GM23338 (cell line): ENCODE results near the gene ENTPD1. TPM values are rescaled to one million over a fixed set of nuclear protein-coding genes. Genes with fewer than 3 reads are reported as not detected.

Experiments used
- ATAC-seq: fragments of 200-7000 bp; cut with Tn5 transposase; 3 replicates; pipeline ENCODE4 v1.9.1; 2020
- DNase-seq: peaks from one replicate; pipeline ENCODE4 v3.0.0-alpha.2; 2015; ENCODE audit warnings: low spot score
- H2AFZ ChIP-seq: fragments of 200-600 bp; sonication (generic); 2 replicates; pipeline ENCODE4 v1.8.0; 2016; ENCODE audit warnings: antibody characterized with exemption, mild to moderate bottlenecking, moderate library complexity
- H3F3A ChIP-seq: fragments of 200-600 bp; sonication (generic); replicated peaks from 2 replicates; pipeline ENCODE4 v1.8.0; 2017; ENCODE audit warnings: antibody characterized with exemption, mixed run types, low read depth
- H3K27ac ChIP-seq: fragments of 200-600 bp; sonication (generic); 2 replicates; pipeline ENCODE4 v1.6.1; 2016; ENCODE audit warnings: low read depth
- H3K27me3 ChIP-seq: fragments of 200-600 bp; sonication (generic); 2 replicates; pipeline ENCODE4 v1.8.0; 2016; ENCODE audit warnings: mild to moderate bottlenecking, mixed run types, moderate library complexity; ENCODE audit not compliant: insufficient read depth
- H3K36me3 ChIP-seq: fragments of 200-600 bp; sonication (generic); 2 replicates; pipeline ENCODE4 v1.8.0; 2016; ENCODE audit warnings: mild to moderate bottlenecking; ENCODE audit not compliant: insufficient read depth
- H3K4me1 ChIP-seq: fragments of 200-600 bp; sonication (generic); 2 replicates; pipeline ENCODE4 v1.8.0; 2016; ENCODE audit warnings: mild to moderate bottlenecking, moderate library complexity; ENCODE audit not compliant: insufficient read depth
- H3K4me2 ChIP-seq: fragments of 200-600 bp; sonication (generic); 2 replicates; pipeline ENCODE4 v1.7.1; 2017; ENCODE audit warnings: mixed run types
- H3K4me3 ChIP-seq: fragments of 200-600 bp; sonication (generic); 2 replicates; pipeline ENCODE4 v1.6.1; 2016; ENCODE audit warnings: mixed run types
- H3K79me2 ChIP-seq: fragments of 200-600 bp; sonication (generic); replicated peaks from 2 replicates; pipeline ENCODE4 v1.8.0; 2017; ENCODE audit warnings: mild to moderate bottlenecking; ENCODE audit not compliant: insufficient read depth
- H3K9me2 ChIP-seq: fragments of 200-600 bp; sonication (generic); 2 replicates; pipeline ENCODE4 v1.8.0; 2017; ENCODE audit not compliant: insufficient read depth
- H4K20me1 ChIP-seq: fragments of 200-600 bp; sonication (generic); replicated peaks from 2 replicates; pipeline ENCODE4 v1.8.0; 2017; ENCODE audit warnings: mild to moderate bottlenecking; ENCODE audit not compliant: insufficient read depth
- H3K27ac Mint-ChIP-seq: 2 replicates; pipeline ENCODE4 v1.8.0; 2020; ENCODE audit warnings: inconsistent platforms, mild to moderate bottlenecking, moderate library complexity, mixed read lengths
- H3K27me3 Mint-ChIP-seq: 3 replicates; pipeline ENCODE4 v1.8.0; 2022; ENCODE audit warnings: low read depth, mild to moderate bottlenecking, moderate library complexity, mixed read lengths, inconsistent platforms; ENCODE audit not compliant: insufficient read depth, poor library complexity
- H3K36me3 Mint-ChIP-seq: 3 replicates; pipeline ENCODE4 v1.8.0; 2021; ENCODE audit warnings: low read depth, mild to moderate bottlenecking, inconsistent platforms, moderate library complexity, mixed read lengths
- H3K4me1 Mint-ChIP-seq: 3 replicates; pipeline ENCODE4 v1.8.0; 2020; ENCODE audit warnings: mild to moderate bottlenecking, inconsistent platforms, mixed read lengths
- H3K4me3 Mint-ChIP-seq: 3 replicates; pipeline ENCODE4 v1.8.0; 2021; ENCODE audit warnings: moderate library complexity, mild to moderate bottlenecking, inconsistent platforms, mixed read lengths
- H3K9me3 Mint-ChIP-seq: 3 replicates; pipeline ENCODE4 v1.8.0; 2020; ENCODE audit warnings: moderate library complexity, mild to moderate bottlenecking, inconsistent platforms, mixed read lengths
- CREB1 ChIP-seq: fragments of 250-450 bp; sonication (Bioruptor Pico); IDR thresholded peaks from 2 replicates; pipeline ENCODE4 v1.5.0; 2020; ENCODE audit warnings: low read depth, mild to moderate bottlenecking, moderate library complexity
- JUNB ChIP-seq: IDR thresholded peaks from one replicate; pipeline ENCODE4 v1.6.1; 2016; ENCODE audit warnings: antibody characterized with exemption; ENCODE audit not compliant: unreplicated experiment
- NANOG ChIP-seq: IDR thresholded peaks from 2 replicates; pipeline ENCODE4 v1.6.1; 2016; ENCODE audit warnings: antibody characterized with exemption, borderline replicate concordance
- POLR2AphosphoS5 ChIP-seq: IDR thresholded peaks from 2 replicates; pipeline ENCODE4 v1.6.1; 2016; ENCODE audit warnings: antibody characterized with exemption, low read depth
- ZNF331 ChIP-seq: fragments of 250-450 bp; sonication (Bioruptor Pico); IDR thresholded peaks from 2 replicates; pipeline ENCODE4 v1.5.0; 2020; ENCODE audit warnings: low read depth, mild to moderate bottlenecking, moderate library complexity
- polyA plus RNA-seq: library from polyadenylated mRNA; unstranded; fragments of >200 nt; fragmentation: Nextera tagmentation; extraction: Ambion mirVana; gene quantifications from 2 replicates; pipeline ENCODE4 v1.2.1, GENCODE V29; 2016
- total RNA-seq: library from RNA; depleted of rRNA; stranded (reverse); fragments of >200 nt; shearing (Covaris generic); gene quantifications from 2 replicates; pipeline ENCODE4 v1.2.3, GENCODE V29; 2014
- TF ChIP-seq, protein P1 (sequence below): fragments of 250-450 bp; sonication (Bioruptor Pico); IDR thresholded peaks from 2 replicates; pipeline ENCODE4 v1.5.0; 2020; ENCODE audit warnings: mild to moderate bottlenecking, moderate library complexity

Gene ENTPD1
- total and polyA plus RNA-seq, 2 experiments from 2014 or later, result 2.3 to 3.6 TPM

DNA sequence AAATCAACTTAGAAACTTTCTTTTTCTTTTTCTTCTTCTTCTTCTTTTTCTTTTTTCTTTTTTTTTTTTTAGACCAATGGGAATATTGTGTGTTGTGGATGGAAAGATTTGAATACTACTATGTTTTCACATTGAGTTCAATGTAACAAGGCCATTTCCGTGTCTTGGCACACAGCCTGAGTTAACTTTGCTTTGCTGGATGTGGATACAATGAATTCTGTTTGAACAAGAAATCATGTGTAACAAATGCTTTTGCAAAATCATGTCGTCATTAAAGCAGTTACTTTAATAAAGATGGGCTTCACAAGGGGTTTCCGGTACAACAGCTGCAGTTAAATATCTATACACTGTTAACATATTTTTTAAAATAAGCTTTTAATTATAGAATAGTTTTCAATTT, 13.5 kb upstream of the ENTPD1 start:
- H3K27ac ChIP-seq, result no peak overlapping the region
- Mint-ChIP-seq H3K27ac (peak overlapping the region; percentile 45), H3K36me3 (no peaks in the 10 kb centered on the region), H3K27me3 (no peaks in the 10 kb centered on the region), H3K4me3 (no peak overlapping the region), H3K9me3 (no peaks in the 10 kb centered on the region; the same call in 1 of the 3 replicates), H3K4me1 (peaks cover 16% of the 10 kb centered on the region)
- ATAC-seq, result no peak
- H2AFZ ChIP-seq, result peak overlapping the region; percentile 84; the same call in 1 of the 2 replicates
- no peaks in the 10 kb centered on the region for H3F3A ChIP-seq
- H4K20me1 ChIP-seq, result no peaks in the 10 kb centered on the region
- no peaks in the 10 kb centered on the region for H3K27me3 ChIP-seq
- 0 out of 2 replicates have a peak, but pooled peaks cover 9% of the 10 kb centered on the region for H3K9me2 ChIP-seq
- DNase-seq, result no peak
- H3K79me2 ChIP-seq, result no peaks in the 10 kb centered on the region
- no peak overlapping the region for H3K4me3 ChIP-seq
- H3K4me2 ChIP-seq, result no peak overlapping the region
- TF ChIP-seq POLR2AphosphoS5, result no peak
- TF ChIP-seq, protein P1, sequence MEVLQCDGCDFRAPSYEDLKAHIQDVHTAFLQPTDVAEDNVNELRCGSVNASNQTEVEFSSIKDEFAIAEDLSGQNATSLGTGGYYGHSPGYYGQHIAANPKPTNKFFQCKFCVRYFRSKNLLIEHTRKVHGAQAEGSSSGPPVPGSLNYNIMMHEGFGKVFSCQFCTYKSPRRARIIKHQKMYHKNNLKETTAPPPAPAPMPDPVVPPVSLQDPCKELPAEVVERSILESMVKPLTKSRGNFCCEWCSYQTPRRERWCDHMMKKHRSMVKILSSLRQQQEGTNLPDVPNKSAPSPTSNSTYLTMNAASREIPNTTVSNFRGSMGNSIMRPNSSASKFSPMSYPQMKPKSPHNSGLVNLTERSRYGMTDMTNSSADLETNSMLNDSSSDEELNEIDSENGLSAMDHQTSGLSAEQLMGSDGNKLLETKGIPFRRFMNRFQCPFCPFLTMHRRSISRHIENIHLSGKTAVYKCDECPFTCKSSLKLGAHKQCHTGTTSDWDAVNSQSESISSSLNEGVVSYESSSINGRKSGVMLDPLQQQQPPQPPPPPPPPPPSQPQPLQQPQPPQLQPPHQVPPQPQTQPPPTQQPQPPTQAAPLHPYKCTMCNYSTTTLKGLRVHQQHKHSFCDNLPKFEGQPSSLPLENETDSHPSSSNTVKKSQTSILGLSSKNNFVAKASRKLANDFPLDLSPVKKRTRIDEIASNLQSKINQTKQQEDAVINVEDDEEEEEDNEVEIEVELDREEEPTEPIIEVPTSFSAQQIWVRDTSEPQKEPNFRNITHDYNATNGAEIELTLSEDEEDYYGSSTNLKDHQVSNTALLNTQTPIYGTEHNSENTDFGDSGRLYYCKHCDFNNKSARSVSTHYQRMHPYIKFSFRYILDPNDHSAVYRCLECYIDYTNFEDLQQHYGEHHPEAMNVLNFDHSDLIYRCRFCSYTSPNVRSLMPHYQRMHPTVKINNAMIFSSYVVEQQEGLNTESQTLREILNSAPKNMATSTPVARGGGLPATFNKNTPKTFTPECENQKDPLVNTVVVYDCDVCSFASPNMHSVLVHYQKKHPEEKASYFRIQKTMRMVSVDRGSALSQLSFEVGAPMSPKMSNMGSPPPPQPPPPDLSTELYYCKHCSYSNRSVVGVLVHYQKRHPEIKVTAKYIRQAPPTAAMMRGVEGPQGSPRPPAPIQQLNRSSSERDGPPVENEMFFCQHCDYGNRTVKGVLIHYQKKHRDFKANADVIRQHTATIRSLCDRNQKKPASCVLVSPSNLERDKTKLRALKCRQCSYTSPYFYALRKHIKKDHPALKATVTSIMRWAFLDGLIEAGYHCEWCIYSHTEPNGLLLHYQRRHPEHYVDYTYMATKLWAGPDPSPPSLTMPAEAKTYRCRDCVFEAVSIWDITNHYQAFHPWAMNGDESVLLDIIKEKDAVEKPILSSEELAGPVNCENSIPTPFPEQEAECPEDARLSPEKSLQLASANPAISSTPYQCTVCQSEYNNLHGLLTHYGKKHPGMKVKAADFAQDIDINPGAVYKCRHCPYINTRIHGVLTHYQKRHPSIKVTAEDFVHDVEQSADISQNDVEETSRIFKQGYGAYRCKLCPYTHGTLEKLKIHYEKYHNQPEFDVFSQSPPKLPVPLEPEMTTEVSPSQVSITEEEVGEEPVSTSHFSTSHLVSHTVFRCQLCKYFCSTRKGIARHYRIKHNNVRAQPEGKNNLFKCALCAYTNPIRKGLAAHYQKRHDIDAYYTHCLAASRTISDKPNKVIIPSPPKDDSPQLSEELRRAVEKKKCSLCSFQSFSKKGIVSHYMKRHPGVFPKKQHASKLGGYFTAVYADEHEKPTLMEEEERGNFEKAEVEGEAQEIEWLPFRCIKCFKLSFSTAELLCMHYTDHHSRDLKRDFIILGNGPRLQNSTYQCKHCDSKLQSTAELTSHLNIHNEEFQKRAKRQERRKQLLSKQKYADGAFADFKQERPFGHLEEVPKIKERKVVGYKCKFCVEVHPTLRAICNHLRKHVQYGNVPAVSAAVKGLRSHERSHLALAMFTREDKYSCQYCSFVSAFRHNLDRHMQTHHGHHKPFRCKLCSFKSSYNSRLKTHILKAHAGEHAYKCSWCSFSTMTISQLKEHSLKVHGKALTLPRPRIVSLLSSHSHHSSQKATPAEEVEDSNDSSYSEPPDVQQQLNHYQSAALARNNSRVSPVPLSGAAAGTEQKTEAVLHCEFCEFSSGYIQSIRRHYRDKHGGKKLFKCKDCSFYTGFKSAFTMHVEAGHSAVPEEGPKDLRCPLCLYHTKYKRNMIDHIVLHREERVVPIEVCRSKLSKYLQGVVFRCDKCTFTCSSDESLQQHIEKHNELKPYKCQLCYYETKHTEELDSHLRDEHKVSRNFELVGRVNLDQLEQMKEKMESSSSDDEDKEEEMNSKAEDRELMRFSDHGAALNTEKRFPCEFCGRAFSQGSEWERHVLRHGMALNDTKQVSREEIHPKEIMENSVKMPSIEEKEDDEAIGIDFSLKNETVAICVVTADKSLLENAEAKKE, result no peak
- peaks cover 10% of the 10 kb centered on the region for H3K4me1 ChIP-seq
- H3K36me3 ChIP-seq, result no peaks in the 10 kb centered on the region

- Mint-ChIP-seq H3K4me1 (peaks cover 16% of the 10 kb centered on the region), H3K27me3 (no peaks in the 10 kb centered on the region), H3K27ac (no peak overlapping the region), H3K36me3 (no peaks in the 10 kb centered on the region), H3K9me3 (no peaks in the 10 kb centered on the region; the same call in 1 of the 3 replicates), H3K4me3 (no peak overlapping the region)
- H3K79me2 ChIP-seq, result no peaks in the 10 kb centered on the region
- H3K27ac ChIP-seq, result no peak overlapping the region
- H3K4me2 ChIP-seq, result no peak overlapping the region
- no peak overlapping the region for H3K4me3 ChIP-seq
- DNase-seq (no peak), ATAC-seq (no peak)
- no peaks in the 10 kb centered on the region for H3F3A ChIP-seq
- H4K20me1 ChIP-seq, result no peaks in the 10 kb centered on the region
- no peaks in the 10 kb centered on the region for H3K36me3 ChIP-seq
- H3K4me1 ChIP-seq, result peaks cover 9% of the 10 kb centered on the region
- TF ChIP-seq ZNF331 (CRISPR knock-in tag) (no peak), POLR2AphosphoS5 (no peak), CREB1 (no peak), JUNB (no peak), NANOG (no peak)
- TF ChIP-seq, protein P1, result no peak
- no peak overlapping the region for H2AFZ ChIP-seq
- no peaks in the 10 kb centered on the region for H3K27me3 ChIP-seq
- 0 out of 2 replicates have a peak, but pooled peaks cover 9% of the 10 kb centered on the region for H3K9me2 ChIP-seq
These were observed 12.9 kb upstream of the ENTPD1 start for GRCh38 chr10:95742962-95743535.
